KMS-11 (cell line): ENCODE data around the gene ENO3.

ENCODE experiments used
- H2AFZ ChIP-seq: fragments of 200-600 bp; sonication (generic); 2 replicates; pipeline ENCODE4 v1.6.1; 2016; ENCODE audit warnings: antibody characterized with exemption, mixed run types, low read depth
- H3K27ac ChIP-seq: fragments of 200-600 bp; sonication (generic); 2 replicates; pipeline ENCODE4 v1.6.1; 2016; ENCODE audit warnings: mild to moderate bottlenecking, mixed run types
- H3K27me3 ChIP-seq: fragments of 200-600 bp; sonication (generic); 2 replicates; pipeline ENCODE4 v1.6.1; 2017; ENCODE audit warnings: mild to moderate bottlenecking, low read depth, mixed run types, moderate library complexity; ENCODE audit not compliant: insufficient read depth
- H3K36me3 ChIP-seq: fragments of 200-600 bp; sonication (generic); 2 replicates; pipeline ENCODE4 v1.6.1; 2017; ENCODE audit warnings: mild to moderate bottlenecking, mixed run types; ENCODE audit not compliant: insufficient read depth
- H3K4me1 ChIP-seq: fragments of 200-600 bp; sonication (generic); 2 replicates; pipeline ENCODE4 v1.6.1; 2016; ENCODE audit warnings: mild to moderate bottlenecking, low read depth, mixed run types; ENCODE audit not compliant: poor library complexity, severe bottlenecking
- H3K4me2 ChIP-seq: fragments of 200-600 bp; sonication (generic); 2 replicates; pipeline ENCODE4 v1.7.0; 2016; ENCODE audit warnings: mild to moderate bottlenecking, mixed run types
- H3K4me3 ChIP-seq: fragments of 200-600 bp; sonication (generic); IDR thresholded peaks from 2 replicates; pipeline ENCODE4 v1.6.1; 2017; ENCODE audit warnings: low read depth, low read length, mixed read lengths; ENCODE audit not compliant: insufficient read depth
- H3K79me2 ChIP-seq: fragments of 200-600 bp; sonication (generic); 2 replicates; pipeline ENCODE4 v1.6.1; 2016; ENCODE audit warnings: low read depth, mixed run types; ENCODE audit not compliant: insufficient read depth
- H3K9ac ChIP-seq: fragments of 200-600 bp; sonication (generic); 2 replicates; pipeline ENCODE4 v1.6.1; 2016; ENCODE audit warnings: mild to moderate bottlenecking, mixed run types
- H4K20me1 ChIP-seq: fragments of 200-600 bp; sonication (generic); 2 replicates; pipeline ENCODE4 v1.6.1; 2016; ENCODE audit warnings: mild to moderate bottlenecking, mixed run types; ENCODE audit not compliant: insufficient read depth
- CTCF ChIP-seq: fragments of 200-600 bp; sonication (generic); conservative IDR thresholded peaks from 2 replicates; pipeline ENCODE4 v1.6.1; 2017; ENCODE audit warnings: low read depth, mild to moderate bottlenecking, antibody characterized with exemption, low read length, moderate library complexity, mixed read lengths

The ENO3 gene

GRCh38 chr17:4969551-4970173 is 18.7 kb downstream of the ENO3 start:
- H2AFZ ChIP-seq, result no peak overlapping the region
- no peak overlapping the region for H3K9ac ChIP-seq
- H3K27me3 ChIP-seq, result no peaks in the 10 kb centered on the region
- no peaks in the 10 kb centered on the region for H4K20me1 ChIP-seq
- no peaks in the 10 kb centered on the region for H3K36me3 ChIP-seq
- no peak for TF ChIP-seq CTCF
- H3K27ac ChIP-seq, result no peak overlapping the region
- no peaks in the 10 kb centered on the region for H3K4me1 ChIP-seq
- no peak overlapping the region for H3K4me2 ChIP-seq
- no peaks in the 10 kb centered on the region for H3K79me2 ChIP-seq
- H3K4me3 ChIP-seq, result no peak overlapping the region

GRCh38 chr17:4970273-4970672 is 19.4 kb downstream of the ENO3 start:
- no peaks in the 10 kb centered on the region for H3K4me1 ChIP-seq

GRCh38 chr17:4971826-4972225 is 20.9 kb downstream of the ENO3 start:
- H3K36me3 ChIP-seq, result no peaks in the 10 kb centered on the region
- H4K20me1 ChIP-seq, result no peaks in the 10 kb centered on the region
- H2AFZ ChIP-seq, result no peak overlapping the region
- no peak for TF ChIP-seq CTCF
- no peak overlapping the region for H3K4me3 ChIP-seq
- no peaks in the 10 kb centered on the region for H3K79me2 ChIP-seq
- no peaks in the 10 kb centered on the region for H3K27me3 ChIP-seq
- no peak overlapping the region for H3K9ac ChIP-seq
- no peak overlapping the region for H3K27ac ChIP-seq
- no peak overlapping the region for H3K4me2 ChIP-seq
- no peaks in the 10 kb centered on the region for H3K4me1 ChIP-seq

More at GRCh38 chr17:4970273-4970672, 19.4 kb downstream of the ENO3 start:
- Histone ChIP-seq H3K4me3 (no peak overlapping the region), H4K20me1 (no peaks in the 10 kb centered on the region), H3K9ac (no peak overlapping the region), H3K27ac (no peak overlapping the region), H3K79me2 (no peaks in the 10 kb centered on the region), H3K4me2 (no peak overlapping the region), H3K27me3 (no peaks in the 10 kb centered on the region), H3K36me3 (no peaks in the 10 kb centered on the region), H2AFZ (no peak overlapping the region)
- TF ChIP-seq CTCF, result no peak

- H3K4me2 ChIP-seq, result no peak overlapping the region
- H3K4me3 ChIP-seq, result no peak overlapping the region
- TF ChIP-seq CTCF, result no peak
- no peaks in the 10 kb centered on the region for H3K27me3 ChIP-seq
- H3K27ac ChIP-seq, result no peak overlapping the region
- H4K20me1 ChIP-seq, result no peaks in the 10 kb centered on the region
- no peaks in the 10 kb centered on the region for H3K79me2 ChIP-seq
- H3K36me3 ChIP-seq, result no peaks in the 10 kb centered on the region
- no peak overlapping the region for H3K9ac ChIP-seq
- no peaks in the 10 kb centered on the region for H3K4me1 ChIP-seq
- H2AFZ ChIP-seq, result no peak overlapping the region
Measured at GRCh38 chr17:4972322-4972721, 21.4 kb downstream of the ENO3 start.
